Left forelimb (tissue), 1 donor: Measurements from ENCODE around the gene CEP20.
"Not testable (repeated sequence)": the region's sequence is repeated elsewhere in the genome, so short reads cannot be mapped to it uniquely, and the experiment has no call there.

ENCODE experiments used
- DNase-seq: peaks from one replicate; pipeline ENCODE4 v3.0.0-alpha.2; 2018; ENCODE audit warnings: low spot score

Gene CEP20, protein sequence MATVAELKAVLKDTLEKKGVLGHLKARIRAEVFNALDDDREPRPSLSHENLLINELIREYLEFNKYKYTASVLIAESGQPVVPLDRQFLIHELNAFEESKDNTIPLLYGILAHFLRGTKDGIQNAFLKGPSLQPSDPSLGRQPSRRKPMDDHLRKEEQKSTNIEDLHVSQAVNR

GRCh38 chr16:15888072-15888976, at the start of gene CEP20:
TSS of gene CEP20 (minus strand) at chr16:15888603. CDS start at chr16:15888585, 18 bp downstream.
- peak; percentile 97 for DNase-seq

- DNase-seq, result not testable (repeated sequence)
Measured at GRCh38 chr16:15936809-15937208, 48.4 kb upstream of the CEP20 start.

GRCh38 chr16:15934991-15935390, 46.6 kb upstream of the CEP20 start:
- DNase-seq, result no peak

GRCh38 chr16:15933781-15934180, 45.4 kb upstream of the CEP20 start:
- no peak for DNase-seq

DNA sequence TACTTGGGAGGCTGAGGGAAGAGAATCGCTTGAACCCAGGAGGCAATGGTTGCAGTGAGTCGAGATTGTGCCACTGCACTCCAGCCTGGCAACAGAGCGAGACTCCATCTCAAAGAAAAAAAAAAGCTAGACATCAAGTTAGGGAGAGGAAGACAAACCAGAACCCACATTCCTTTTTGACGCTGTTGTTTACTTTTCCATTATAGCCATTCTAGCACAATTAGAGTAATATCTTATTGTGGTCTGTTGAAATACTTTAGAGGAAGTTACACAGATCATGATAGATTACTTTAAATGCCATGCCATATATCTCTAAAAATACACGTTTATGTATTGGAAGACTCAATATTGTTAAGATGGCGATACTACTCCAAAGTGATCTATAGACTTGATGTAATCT, 44.5 kb upstream of the CEP20 start:
- DNase-seq, result no peak

- DNase-seq, result no peak
Measured at GRCh38 chr16:15928261-15929104, 40.1 kb upstream of the CEP20 start.

- no peak for DNase-seq
Measured at GRCh38 chr16:15925631-15926030, 37.2 kb upstream of the CEP20 start.

GRCh38 chr16:15924996-15925395, 36.6 kb upstream of the CEP20 start:
- no peak for DNase-seq

DNA sequence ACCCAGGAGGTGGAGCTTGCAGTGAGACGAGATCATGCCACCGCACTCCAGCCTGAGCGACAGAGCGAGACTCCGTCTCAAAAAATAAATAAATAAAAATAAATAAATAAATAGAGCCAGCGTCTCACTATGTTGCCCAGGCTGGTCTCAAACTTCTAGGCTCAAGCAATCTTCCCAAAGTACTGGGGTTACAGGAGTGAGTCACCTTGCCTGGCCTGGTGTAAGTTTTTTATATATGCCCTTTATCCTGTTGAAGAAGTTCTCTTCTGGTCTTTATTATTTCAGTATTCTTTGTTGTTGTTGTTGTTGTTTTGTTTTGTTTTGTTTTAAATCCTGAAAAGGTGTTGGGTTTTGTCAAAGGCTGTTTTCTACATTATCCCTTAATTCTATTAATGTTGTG, 30.9 kb upstream of the CEP20 start:
- DNase-seq, result no peak

DNA sequence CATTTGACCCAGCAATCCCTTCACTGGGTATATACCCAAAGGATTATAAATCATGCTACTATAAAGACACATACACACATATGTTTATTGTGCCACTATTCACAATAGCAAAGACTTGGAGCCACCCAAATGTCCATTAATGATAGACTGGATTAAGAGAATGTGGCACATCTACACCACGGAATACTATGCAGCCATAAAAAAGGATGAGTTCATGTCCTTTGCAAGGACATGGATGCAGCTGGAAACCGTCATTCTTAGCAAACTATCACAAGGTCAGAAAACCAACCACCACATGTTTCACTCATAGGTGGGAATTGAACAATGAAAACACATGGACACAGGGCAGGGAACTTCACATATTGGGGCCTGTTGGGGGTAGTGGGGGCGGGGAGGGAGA, 29.9 kb upstream of the CEP20 start:
- DNase-seq, result not testable (repeated sequence)

- DNase-seq, result no peak
Measured at GRCh38 chr16:15916323-15916722, 27.9 kb upstream of the CEP20 start.

- no peak for DNase-seq
Measured at GRCh38 chr16:15915555-15916081, 27.2 kb upstream of the CEP20 start.

DNA sequence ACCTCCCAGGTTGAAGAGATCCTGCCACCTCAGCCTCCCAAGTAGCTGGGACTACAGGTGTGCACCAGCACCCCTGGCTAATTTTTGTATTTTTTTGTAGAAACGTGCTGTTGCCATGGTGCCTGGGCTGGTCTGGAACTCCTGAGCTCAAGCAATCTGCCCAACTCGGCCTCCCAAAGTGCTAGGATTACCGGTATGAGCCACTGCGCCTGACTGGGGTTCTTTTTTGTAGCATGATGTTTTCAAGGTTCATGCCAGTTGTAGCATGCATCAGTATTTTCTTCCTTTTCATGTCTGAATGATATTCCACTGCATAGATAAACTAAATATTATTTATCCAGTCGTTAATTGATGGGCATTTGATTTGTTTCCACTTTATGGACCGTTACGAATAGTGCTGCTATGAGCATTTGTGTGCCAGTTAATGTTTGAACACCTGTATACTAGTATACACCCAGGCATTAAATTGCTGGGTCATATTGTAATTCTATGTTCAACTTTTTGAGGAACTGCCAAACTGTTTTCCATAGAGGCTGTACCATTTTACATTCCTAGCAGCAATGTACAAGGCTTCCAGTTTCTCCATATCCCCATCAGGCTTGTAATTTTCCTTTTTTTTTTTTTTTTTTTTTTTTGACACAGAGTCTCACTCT, 24.8 kb upstream of the CEP20 start:
- DNase-seq, result no peak

DNA sequence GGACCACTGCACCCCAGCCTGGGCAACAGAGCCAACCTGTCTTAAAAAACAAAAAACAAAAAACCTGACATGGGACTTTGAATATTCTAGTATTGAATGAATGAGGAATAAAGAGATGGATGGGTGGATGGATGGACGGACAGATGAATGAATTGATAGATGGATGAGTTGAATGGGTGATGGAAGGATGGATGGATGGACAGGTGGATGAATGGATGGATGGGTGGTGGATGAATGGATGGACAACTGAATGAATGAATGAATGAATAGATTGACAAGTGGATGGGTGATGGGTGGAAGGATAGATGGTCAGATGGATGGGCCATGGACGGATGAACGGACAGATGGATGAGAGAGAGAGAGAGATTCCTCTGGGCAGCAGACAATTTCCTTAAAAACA, 22.8 kb upstream of the CEP20 start:
- DNase-seq, result no peak

DNA sequence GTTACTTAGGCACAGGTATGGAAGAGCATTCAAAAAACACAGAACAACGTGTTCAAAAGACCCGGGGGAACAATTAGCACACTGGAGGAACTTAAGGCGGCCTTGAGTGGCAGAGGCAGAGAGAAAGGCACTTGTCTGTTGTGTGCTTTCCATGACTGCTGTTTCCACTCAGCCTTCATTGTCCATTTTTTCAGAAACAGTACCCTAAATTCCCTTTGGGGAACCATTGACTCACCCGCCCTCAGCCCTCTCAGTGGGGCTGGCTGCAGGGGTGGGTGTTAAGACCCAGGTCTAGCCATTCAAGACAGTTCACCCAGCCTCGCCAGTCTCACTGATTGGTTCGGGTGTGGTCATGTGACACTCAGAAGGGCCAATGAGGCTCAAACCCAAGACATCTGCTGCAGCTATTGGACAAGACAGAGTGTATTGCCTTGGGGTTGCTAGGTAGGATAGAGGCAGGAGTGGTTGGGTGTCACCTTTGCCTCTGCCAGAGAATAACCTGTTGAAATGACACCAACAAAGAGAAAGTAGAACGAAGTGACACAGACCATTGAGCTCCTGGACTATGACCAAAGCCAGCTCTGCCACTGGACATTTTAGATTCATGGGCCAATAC, 19.6 kb upstream of the CEP20 start:
- DNase-seq, result no peak

GRCh38 chr16:15906439-15906838, 18.0 kb upstream of the CEP20 start:
- DNase-seq, result no peak

GRCh38 chr16:15903960-15904359, 15.6 kb upstream of the CEP20 start:
- DNase-seq, result no peak

GRCh38 chr16:15900901-15901500, 12.6 kb upstream of the CEP20 start:
- DNase-seq, result no peak

DNA sequence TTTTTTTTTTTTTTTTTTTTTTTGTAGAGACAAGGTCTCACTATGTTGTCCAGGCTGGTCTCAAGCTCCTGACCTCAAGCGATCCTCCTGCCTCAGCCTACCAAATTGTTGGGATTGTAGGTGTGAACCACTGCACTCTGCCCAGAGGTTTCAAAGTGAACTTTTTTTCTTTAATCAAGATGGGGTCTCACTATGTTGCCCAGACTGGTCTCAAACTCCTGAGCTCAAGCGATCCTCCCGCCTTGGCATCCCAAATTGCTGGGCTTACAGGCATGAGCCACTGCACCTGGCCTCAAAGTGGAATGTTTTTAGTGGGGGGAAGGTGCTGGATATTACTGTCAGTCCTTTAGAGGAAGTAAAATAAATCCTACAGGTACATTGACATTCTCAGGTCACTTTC, 12.0 kb upstream of the CEP20 start:
- no peak for DNase-seq

DNA sequence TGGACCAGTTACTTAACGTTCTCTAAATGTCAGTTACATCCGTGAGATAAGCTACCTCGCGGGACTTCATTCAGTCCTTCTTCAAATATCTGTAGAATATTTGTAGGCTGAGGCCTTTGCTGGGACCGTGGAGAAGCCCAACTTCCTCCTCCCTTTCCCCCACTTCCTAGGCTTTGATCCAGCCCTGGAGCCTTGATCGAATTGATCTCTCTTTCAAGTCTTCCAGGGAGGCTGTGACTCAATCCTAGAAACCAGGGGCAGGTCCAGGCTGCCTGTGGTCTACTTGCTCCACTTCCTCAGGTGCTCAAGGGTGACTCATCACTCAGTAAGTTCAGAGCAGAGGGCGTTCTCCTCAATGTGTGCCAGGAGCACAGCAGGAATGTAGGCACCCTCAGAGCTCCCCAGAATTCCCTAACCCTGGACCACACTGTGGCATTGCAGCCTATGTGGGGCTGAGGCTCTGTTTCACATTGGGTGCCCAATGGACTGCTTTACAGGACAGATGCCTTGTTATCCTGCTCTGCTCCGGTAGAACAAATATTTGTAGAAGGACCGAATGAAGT, 11.2 kb upstream of the CEP20 start:
- DNase-seq, result no peak

GRCh38 chr16:15898654-15899053, 10.3 kb upstream of the CEP20 start:
- no peak for DNase-seq
